ENCODE measurements around the gene FAM234A.

Gene FAM234A

GRCh38 chr16:287981-288920, 53.6 kb downstream of the FAM234A start:
- H3K4me3 ChIP-seq (ENCODE audit: low read length): no peak overlapping the region
- no peak for DNase-seq (ENCODE audit: low read depth)
- TF ChIP-seq CTCF (conservative IDR thresholded peaks at IDR 0.05; ENCODE audit: low read length): no peak

- DNase-seq (ENCODE audit: low read depth): no peak
- no peak for TF ChIP-seq CTCF (conservative IDR thresholded peaks at IDR 0.05; ENCODE audit: low read length)
Observed at GRCh38 chr16:289395-289997, 54.9 kb downstream of the FAM234A start.

DNA sequence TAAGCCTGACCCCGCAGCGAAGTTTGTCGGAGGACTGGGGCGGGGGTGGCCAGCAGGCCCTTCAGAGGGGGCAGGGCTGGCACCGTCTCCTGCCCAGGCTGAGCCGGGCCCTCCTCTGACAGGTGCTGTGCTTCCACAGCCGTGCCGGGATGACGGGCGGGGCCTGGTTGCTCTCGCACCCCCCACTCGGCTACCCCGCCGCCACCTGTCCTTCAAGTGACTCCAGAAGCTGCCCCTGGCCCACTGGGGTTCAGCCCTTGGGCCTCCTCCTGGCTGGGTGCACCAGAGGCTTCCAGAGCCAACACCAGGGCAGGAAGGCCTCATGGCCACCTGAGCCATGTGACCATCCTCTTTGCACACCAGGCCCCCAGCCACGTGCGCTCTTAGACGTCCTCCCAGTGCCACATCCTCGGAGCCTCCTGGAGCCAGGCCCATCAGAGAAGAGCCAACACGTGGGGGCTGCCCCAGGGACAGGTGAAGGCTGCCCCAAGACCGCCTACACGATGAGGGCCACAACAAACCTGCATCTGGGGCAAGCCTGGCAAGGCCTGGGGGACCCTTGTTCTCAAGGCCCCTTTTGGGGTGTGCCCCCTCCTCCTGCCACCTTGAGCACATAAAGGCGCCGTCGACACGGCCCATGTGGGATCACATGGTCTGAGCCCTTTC, 55.5 kb downstream of the FAM234A start:
- DNase-seq (ENCODE audit: low read depth): no peak
- H3K4me3 ChIP-seq (ENCODE audit: low read length): no peak overlapping the region
- no peak for TF ChIP-seq CTCF (conservative IDR thresholded peaks at IDR 0.05; ENCODE audit: low read length)

More at GRCh38 chr16:289395-289997, 54.9 kb downstream of the FAM234A start:
- H3K4me3 ChIP-seq (ENCODE audit: low read length): no peak overlapping the region

- no peak for DNase-seq (ENCODE audit: low read depth)
- no peak for TF ChIP-seq CTCF (conservative IDR thresholded peaks at IDR 0.05; ENCODE audit: low read length)
- H3K4me3 ChIP-seq (ENCODE audit: low read length): no peak overlapping the region
Observed at GRCh38 chr16:290681-291405, 56.2 kb downstream of the FAM234A start.

- DNase-seq (ENCODE audit: low read depth): no peak
- no peak for TF ChIP-seq CTCF (conservative IDR thresholded peaks at IDR 0.05; ENCODE audit: low read length)
- H3K4me3 ChIP-seq (ENCODE audit: low read length): no peak overlapping the region
Observed at GRCh38 chr16:291539-291938, 56.9 kb downstream of the FAM234A start.

- H3K4me3 ChIP-seq (ENCODE audit: low read length): no peak overlapping the region
- no peak for DNase-seq (ENCODE audit: low read depth)
- TF ChIP-seq CTCF (conservative IDR thresholded peaks at IDR 0.05; ENCODE audit: low read length): no peak
Observed at GRCh38 chr16:293043-293775, 58.6 kb downstream of the FAM234A start.

All from AG10803 (cell line).